ENCODE results near the gene FRS3.
A peak's percentile ranks its signal among the peaks of the same experiment; 100 is the strongest.
"Not testable (repeated sequence)": the region's sequence is repeated elsewhere in the genome, so short reads cannot be mapped to it uniquely, and the experiment has no call there.

Gene FRS3

GRCh38 chr6:41779788-41780550 lies at the start of gene FRS3:
Gene FRS3, minus strand, starts transcription at chr6:41779900. Its CDS starts 2,913 bp downstream, at chr6:41776987.
- peaks cover 21% of the 10 kb centered on the region for H3K36me3 Mint-ChIP-seq (ENCODE audit: low read depth)
- peak within 1 kb of the TSS; percentile 89 for H3K4me3 Mint-ChIP-seq
- H3K27ac Mint-ChIP-seq = peak within 1 kb of the TSS; percentile 84
- H3K4me1 Mint-ChIP-seq (ENCODE audit: low read depth) = peaks cover 14% of the 10 kb centered on the region
- H3K27me3 Mint-ChIP-seq = peaks cover 10% of the 10 kb centered on the region
- H3K9me3 Mint-ChIP-seq = no peaks in the 10 kb centered on the region
- peak; percentile 100 for DNase-seq

- H3K4me1 Mint-ChIP-seq (ENCODE audit: low read depth) = no peaks in the 10 kb centered on the region
- H3K27ac Mint-ChIP-seq = no peak overlapping the region
- H3K36me3 Mint-ChIP-seq (ENCODE audit: low read depth) = no peaks in the 10 kb centered on the region
- no peak overlapping the region for H3K4me3 Mint-ChIP-seq
- H3K9me3 Mint-ChIP-seq = no peaks in the 10 kb centered on the region
- no peaks in the 10 kb centered on the region for H3K27me3 Mint-ChIP-seq
- no peak for DNase-seq
Observed at GRCh38 chr6:41826343-41827022, 46.8 kb upstream of the FRS3 start.

DNA sequence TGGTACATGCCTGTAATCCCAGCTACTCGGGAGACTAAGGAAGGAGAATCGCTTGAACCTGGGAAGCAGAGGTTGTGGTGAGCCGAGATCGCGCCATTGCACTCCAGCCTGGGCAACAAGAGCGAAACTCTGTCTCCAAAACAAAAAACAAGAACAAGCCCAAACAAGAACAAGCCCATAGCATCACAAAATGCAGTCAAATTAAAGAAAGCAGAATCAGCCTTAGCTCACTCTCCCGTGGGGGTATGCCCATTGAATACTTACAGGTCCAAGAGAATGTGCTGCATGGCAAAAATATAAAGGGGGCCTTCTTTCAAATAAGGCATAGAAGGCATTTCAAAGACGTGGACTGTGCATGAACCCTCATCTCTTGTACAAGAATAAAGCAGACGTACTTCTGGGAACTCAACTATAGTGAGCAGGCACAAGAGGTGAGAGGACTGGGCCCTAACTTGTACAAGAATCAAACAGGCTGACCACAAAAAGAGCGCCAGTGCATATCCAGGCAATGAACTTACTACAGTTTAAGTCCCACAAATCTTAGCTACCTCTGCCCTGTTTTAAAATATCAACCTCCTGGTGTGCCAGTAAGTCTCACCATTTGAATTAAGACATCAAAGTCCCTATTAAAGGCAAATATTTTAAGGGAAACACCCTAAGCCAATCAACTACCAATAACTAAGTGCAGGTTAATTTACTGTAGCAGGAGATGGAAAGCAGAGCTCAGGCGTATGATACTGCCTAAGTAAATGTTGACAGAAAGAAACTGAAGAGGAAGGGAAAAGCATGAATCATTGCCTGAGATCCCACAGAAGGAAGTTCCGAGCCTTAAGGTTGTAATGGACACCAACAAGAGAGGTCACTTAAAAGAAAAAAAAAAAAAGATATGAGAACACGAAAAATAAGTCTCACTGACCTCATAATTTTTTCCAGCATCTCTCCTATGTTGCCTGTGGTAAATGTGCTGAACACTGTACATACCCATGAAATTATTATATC lies 45.2 kb upstream of the FRS3 start:
- H3K4me1 Mint-ChIP-seq (ENCODE audit: low read depth) = no peaks in the 10 kb centered on the region
- H3K4me3 Mint-ChIP-seq = no peak overlapping the region
- no peak overlapping the region for H3K27ac Mint-ChIP-seq
- DNase-seq = no peak
- no peaks in the 10 kb centered on the region for H3K27me3 Mint-ChIP-seq
- no peaks in the 10 kb centered on the region for H3K9me3 Mint-ChIP-seq
- H3K36me3 Mint-ChIP-seq (ENCODE audit: low read depth) = no peaks in the 10 kb centered on the region

DNA sequence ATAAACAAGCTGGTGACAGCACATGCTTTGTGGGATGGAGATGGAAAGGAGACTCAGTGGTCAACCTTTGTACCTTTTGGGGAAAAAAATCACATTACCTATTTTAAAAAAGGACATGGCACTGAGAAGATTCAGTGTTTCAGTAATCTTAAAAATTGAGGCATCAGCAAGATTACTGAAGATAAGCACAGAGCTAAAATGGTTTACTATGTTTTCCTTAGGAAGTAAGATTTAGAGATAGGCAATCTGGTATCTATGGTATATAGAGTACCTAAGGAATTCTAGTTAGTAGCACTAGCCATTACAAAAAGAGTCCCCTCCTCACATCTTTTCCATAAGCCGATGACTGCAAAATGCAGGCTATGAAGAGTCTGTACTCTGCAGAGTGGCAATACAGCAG lies 43.5 kb upstream of the FRS3 start:
- no peaks in the 10 kb centered on the region for H3K9me3 Mint-ChIP-seq
- H3K27me3 Mint-ChIP-seq = no peaks in the 10 kb centered on the region
- no peak overlapping the region for H3K4me3 Mint-ChIP-seq
- no peaks in the 10 kb centered on the region for H3K4me1 Mint-ChIP-seq (ENCODE audit: low read depth)
- DNase-seq = no peak
- no peaks in the 10 kb centered on the region for H3K36me3 Mint-ChIP-seq (ENCODE audit: low read depth)
- no peak overlapping the region for H3K27ac Mint-ChIP-seq

DNA sequence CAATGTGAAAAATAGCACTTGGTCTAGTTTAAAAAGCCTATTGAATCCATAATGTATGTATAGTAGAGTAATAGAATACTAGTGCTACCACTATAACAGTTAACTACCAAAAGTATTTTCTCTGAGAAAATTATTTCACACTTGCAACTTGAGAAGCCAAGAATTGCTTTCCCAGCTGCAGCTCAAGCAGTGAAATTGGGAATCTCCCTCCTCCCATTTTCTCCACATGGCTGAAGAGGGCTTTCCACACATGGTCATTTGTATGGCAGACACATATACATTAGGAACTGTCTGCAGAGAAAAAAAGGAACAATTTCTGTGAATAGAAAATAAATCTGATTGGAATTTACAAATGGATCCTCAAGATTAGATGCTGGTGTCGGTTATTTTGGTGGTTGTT lies 42.3 kb upstream of the FRS3 start:
- no peak for DNase-seq
- no peak overlapping the region for H3K4me3 Mint-ChIP-seq
- no peaks in the 10 kb centered on the region for H3K4me1 Mint-ChIP-seq (ENCODE audit: low read depth)
- H3K27ac Mint-ChIP-seq = no peak overlapping the region
- no peaks in the 10 kb centered on the region for H3K36me3 Mint-ChIP-seq (ENCODE audit: low read depth)
- no peaks in the 10 kb centered on the region for H3K9me3 Mint-ChIP-seq
- no peaks in the 10 kb centered on the region for H3K27me3 Mint-ChIP-seq

DNA sequence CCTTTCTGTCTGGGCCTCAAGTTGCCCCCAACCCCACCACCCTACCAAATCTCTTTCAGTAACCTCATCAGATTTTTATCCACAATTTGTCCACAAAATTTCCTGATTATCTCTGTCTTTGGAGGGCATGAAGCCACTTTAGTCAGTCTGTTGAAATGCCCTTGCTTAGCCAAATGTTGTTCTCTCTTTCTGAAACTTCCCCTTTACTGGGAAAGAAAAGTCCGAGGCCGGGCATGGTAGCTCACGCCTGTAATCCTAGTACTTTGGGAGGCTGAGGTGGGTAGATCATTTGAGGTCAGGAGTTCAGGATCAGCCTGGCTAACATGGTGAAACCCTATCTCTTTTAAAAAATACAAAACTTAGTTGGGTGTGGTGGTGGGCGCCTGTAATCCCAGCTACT lies 41.6 kb upstream of the FRS3 start:
- Mint-ChIP-seq H3K27me3 (no peaks in the 10 kb centered on the region), H3K36me3 (ENCODE audit: low read depth) (no peaks in the 10 kb centered on the region), H3K27ac (no peak overlapping the region)

GRCh38 chr6:41818271-41819054 lies 38.8 kb upstream of the FRS3 start:
- H3K27ac Mint-ChIP-seq = no peak overlapping the region
- H3K4me3 Mint-ChIP-seq = no peak overlapping the region
- H3K9me3 Mint-ChIP-seq = no peaks in the 10 kb centered on the region
- H3K36me3 Mint-ChIP-seq (ENCODE audit: low read depth) = no peaks in the 10 kb centered on the region
- H3K4me1 Mint-ChIP-seq (ENCODE audit: low read depth) = no peaks in the 10 kb centered on the region
- DNase-seq = no peak
- H3K27me3 Mint-ChIP-seq = no peaks in the 10 kb centered on the region

More for the DNA sequence above, 41.6 kb upstream of the FRS3 start:
- no peak for DNase-seq
- no peak overlapping the region for H3K4me3 Mint-ChIP-seq
- no peaks in the 10 kb centered on the region for H3K4me1 Mint-ChIP-seq (ENCODE audit: low read depth)
- H3K9me3 Mint-ChIP-seq = no peaks in the 10 kb centered on the region

DNA sequence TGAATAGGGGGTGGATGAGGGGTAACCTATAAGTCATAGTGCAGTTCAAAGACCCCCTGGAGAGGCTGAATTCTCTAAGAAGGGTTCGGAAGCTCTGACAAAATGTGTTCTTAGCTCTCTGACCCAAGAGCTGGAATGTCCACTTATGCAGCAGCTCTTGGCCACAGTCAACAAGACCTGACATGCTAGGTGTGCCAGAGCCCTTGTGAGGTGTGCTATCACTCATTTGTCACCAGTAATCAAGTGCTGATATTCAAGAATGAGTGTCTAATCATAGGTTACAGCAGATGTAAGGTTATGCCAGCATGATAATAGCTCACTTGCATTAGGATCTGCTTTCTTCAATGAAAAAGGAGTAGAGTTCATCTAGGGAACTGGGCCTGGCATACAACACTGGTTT lies 35.9 kb upstream of the FRS3 start:
- DNase-seq = no peak
- Mint-ChIP-seq H3K4me1 (ENCODE audit: low read depth) (no peaks in the 10 kb centered on the region), H3K36me3 (ENCODE audit: low read depth) (no peaks in the 10 kb centered on the region), H3K27me3 (no peaks in the 10 kb centered on the region), H3K9me3 (no peaks in the 10 kb centered on the region), H3K4me3 (no peak overlapping the region), H3K27ac (no peak overlapping the region)

GRCh38 chr6:41814629-41815028 lies 34.9 kb upstream of the FRS3 start:
- H3K27me3 Mint-ChIP-seq = no peaks in the 10 kb centered on the region
- no peaks in the 10 kb centered on the region for H3K9me3 Mint-ChIP-seq
- H3K4me1 Mint-ChIP-seq (ENCODE audit: low read depth) = no peaks in the 10 kb centered on the region
- no peak overlapping the region for H3K27ac Mint-ChIP-seq
- no peak for DNase-seq
- H3K36me3 Mint-ChIP-seq (ENCODE audit: low read depth) = no peaks in the 10 kb centered on the region
- H3K4me3 Mint-ChIP-seq = no peak overlapping the region

GRCh38 chr6:41813956-41814355 lies 34.3 kb upstream of the FRS3 start:
- H3K4me3 Mint-ChIP-seq = no peak overlapping the region
- H3K27ac Mint-ChIP-seq = no peak overlapping the region
- H3K9me3 Mint-ChIP-seq = no peaks in the 10 kb centered on the region
- no peaks in the 10 kb centered on the region for H3K27me3 Mint-ChIP-seq
- no peaks in the 10 kb centered on the region for H3K36me3 Mint-ChIP-seq (ENCODE audit: low read depth)
- no peak for DNase-seq
- H3K4me1 Mint-ChIP-seq (ENCODE audit: low read depth) = no peaks in the 10 kb centered on the region

DNA sequence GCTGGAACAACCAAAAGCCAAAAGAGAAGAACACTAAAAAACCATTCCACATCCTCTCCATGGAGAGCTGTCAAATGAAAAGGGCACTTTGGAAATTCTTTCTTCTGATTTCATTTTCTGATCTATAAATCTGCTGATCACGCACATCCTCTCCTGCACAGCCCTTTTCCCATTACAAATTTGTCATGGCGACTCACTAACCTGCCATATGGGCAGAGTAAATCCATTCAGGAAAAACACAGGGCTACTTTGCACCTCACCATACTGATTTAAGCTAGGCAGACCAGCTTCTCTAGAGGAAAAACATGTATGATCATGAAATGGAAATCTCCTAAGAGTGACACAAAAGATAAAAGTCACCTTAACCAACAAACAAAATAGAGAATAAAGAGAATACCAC lies 33.8 kb upstream of the FRS3 start:
- Mint-ChIP-seq H3K27ac (no peak overlapping the region), H3K36me3 (ENCODE audit: low read depth) (no peaks in the 10 kb centered on the region), H3K27me3 (no peaks in the 10 kb centered on the region), H3K4me1 (ENCODE audit: low read depth) (no peaks in the 10 kb centered on the region), H3K4me3 (no peak overlapping the region), H3K9me3 (no peaks in the 10 kb centered on the region)
- no peak for DNase-seq

DNA sequence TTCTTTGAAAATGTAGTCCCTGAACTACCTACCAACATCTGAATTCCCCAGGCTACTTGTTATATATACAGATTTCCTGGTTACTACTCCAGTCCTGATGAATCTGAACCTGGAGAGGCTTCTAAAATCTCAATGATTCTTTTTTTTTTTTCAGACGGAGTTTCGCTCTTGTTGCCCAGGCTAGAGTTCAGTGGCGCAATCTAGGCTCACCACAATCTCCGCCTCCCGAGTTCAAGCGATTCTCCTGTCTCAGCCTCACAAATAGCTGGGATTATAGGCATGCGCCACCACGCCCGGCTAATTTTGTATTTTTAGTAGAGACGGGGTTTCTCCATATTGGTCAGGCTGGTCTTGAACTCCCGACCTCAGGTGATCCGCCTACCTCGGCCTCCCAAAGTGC lies 32.2 kb upstream of the FRS3 start:
- not testable (repeated sequence) for H3K4me3 Mint-ChIP-seq; H3K36me3 Mint-ChIP-seq (ENCODE audit: low read depth); DNase-seq; H3K4me1 Mint-ChIP-seq (ENCODE audit: low read depth); H3K27me3 Mint-ChIP-seq; H3K9me3 Mint-ChIP-seq; H3K27ac Mint-ChIP-seq

DNA sequence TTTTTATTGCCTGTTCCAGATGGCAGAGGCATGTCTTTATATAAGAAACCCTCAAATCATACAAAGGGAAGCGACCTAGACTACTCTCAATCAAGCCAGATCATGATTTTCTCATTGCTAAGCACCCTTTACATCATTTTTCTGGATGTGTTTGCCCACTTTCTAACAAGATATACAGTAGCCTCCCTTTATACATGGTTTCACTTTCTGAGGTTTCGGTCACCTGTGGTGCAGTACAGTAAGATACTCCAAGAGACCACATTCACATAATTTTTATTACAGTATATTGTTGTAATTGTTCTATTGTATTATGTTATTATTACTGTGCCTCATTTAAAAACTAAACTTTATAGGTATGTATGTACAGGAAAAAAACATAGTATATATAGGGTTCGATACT lies 31.4 kb upstream of the FRS3 start:
- H3K4me1 Mint-ChIP-seq (ENCODE audit: low read depth) = no peaks in the 10 kb centered on the region
- H3K27ac Mint-ChIP-seq = no peak overlapping the region
- DNase-seq = no peak
- no peaks in the 10 kb centered on the region for H3K27me3 Mint-ChIP-seq
- no peaks in the 10 kb centered on the region for H3K9me3 Mint-ChIP-seq
- H3K36me3 Mint-ChIP-seq (ENCODE audit: low read depth) = peaks cover 5% of the 10 kb centered on the region
- H3K4me3 Mint-ChIP-seq = no peak overlapping the region

Data from activated T-cell treated with anti-CD3 and anti-CD28 coated beads, Interleukin-2, amount 50 U/mL, for 24 hours (primary cell).